Stimulated activated memory B cell treated with anti-CD40 and anti-IgM and Interleukin-4, amounts not matched to agents 10 μg/mL and 1 μg/mL and 100 μg/mL, for 72 hours (primary cell): ENCODE measurements around the gene PTPN7.

Experiments
- ATAC-seq: fragments of 150-1000 bp; cut with Tn5 transposase; 2 replicates; pipeline ENCODE4 v1.10.0; 2021
- H3K27ac Mint-ChIP-seq: one replicate; pipeline ENCODE4 v1.8.0; 2022; ENCODE audit warnings: mild to moderate bottlenecking, mixed read lengths
- H3K27me3 Mint-ChIP-seq: one replicate; pipeline ENCODE4 v1.8.0; 2022; ENCODE audit warnings: mixed read lengths
- H3K36me3 Mint-ChIP-seq: one replicate; pipeline ENCODE4 v1.8.0; 2022; ENCODE audit warnings: mixed read lengths
- H3K4me1 Mint-ChIP-seq: one replicate; pipeline ENCODE4 v1.8.0; 2022; ENCODE audit warnings: mixed read lengths
- H3K4me3 Mint-ChIP-seq: one replicate; pipeline ENCODE4 v1.8.0; 2022; ENCODE audit warnings: mild to moderate bottlenecking, moderate library complexity, mixed read lengths
- H3K9me3 Mint-ChIP-seq: one replicate; pipeline ENCODE4 v1.8.0; 2022; ENCODE audit warnings: mixed read lengths

Gene PTPN7

GRCh38 chr1:202135221-202135721 is 25.1 kb downstream of the PTPN7 start:
- H3K27me3 Mint-ChIP-seq, result no peaks in the 10 kb centered on the region
- no peak overlapping the region for H3K27ac Mint-ChIP-seq
- no peak overlapping the region for H3K4me3 Mint-ChIP-seq
- peak; percentile 79 for ATAC-seq
- peaks cover 39% of the 10 kb centered on the region for H3K36me3 Mint-ChIP-seq
- H3K9me3 Mint-ChIP-seq, result no peaks in the 10 kb centered on the region
- H3K4me1 Mint-ChIP-seq, result peaks cover 17% of the 10 kb centered on the region

DNA sequence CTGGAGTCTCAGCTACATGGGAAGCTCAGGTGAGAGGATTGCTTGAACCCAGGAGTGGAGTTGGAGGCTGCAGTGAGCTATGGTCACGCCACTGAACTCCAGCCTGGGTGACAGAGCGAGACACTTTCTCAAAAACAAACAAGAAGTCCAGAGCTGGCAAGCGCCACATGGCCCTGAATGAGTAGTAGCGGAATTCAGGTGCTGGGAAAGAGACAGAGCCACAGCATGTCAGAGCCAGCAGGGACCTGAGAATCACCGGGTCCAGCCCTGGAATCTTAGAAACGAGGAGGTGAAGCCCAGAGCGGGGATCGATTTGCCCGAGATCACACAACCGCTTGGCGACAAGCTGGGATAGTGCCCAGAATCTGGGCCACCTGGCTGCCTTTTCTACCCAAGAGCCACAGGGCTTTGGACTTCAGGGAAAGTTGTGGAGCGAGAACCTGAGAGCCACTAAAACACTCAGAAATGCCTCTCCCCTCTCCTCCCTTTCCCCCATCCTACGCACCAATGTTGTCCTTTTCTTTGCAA is 25.7 kb downstream of the PTPN7 start:
- Mint-ChIP-seq H3K27ac (no peak overlapping the region), H3K4me1 (peaks cover 17% of the 10 kb centered on the region), H3K36me3 (peaks cover 39% of the 10 kb centered on the region), H3K9me3 (no peaks in the 10 kb centered on the region), H3K4me3 (no peak overlapping the region), H3K27me3 (no peaks in the 10 kb centered on the region)
- ATAC-seq, result no peak

- Mint-ChIP-seq H3K27me3 (no peaks in the 10 kb centered on the region), H3K36me3 (peaks cover 39% of the 10 kb centered on the region), H3K4me3 (no peak overlapping the region), H3K9me3 (no peaks in the 10 kb centered on the region), H3K4me1 (peaks cover 17% of the 10 kb centered on the region), H3K27ac (no peak overlapping the region)
- ATAC-seq, result no peak
Observed at GRCh38 chr1:202133989-202134388, 26.4 kb downstream of the PTPN7 start.

GRCh38 chr1:202133496-202133895 is 26.9 kb downstream of the PTPN7 start:
- no peak for ATAC-seq
- no peaks in the 10 kb centered on the region for H3K9me3 Mint-ChIP-seq
- no peak overlapping the region for H3K4me3 Mint-ChIP-seq
- H3K27ac Mint-ChIP-seq, result no peak overlapping the region
- H3K27me3 Mint-ChIP-seq, result no peaks in the 10 kb centered on the region
- H3K4me1 Mint-ChIP-seq, result peaks cover 16% of the 10 kb centered on the region
- peaks cover 40% of the 10 kb centered on the region for H3K36me3 Mint-ChIP-seq

DNA sequence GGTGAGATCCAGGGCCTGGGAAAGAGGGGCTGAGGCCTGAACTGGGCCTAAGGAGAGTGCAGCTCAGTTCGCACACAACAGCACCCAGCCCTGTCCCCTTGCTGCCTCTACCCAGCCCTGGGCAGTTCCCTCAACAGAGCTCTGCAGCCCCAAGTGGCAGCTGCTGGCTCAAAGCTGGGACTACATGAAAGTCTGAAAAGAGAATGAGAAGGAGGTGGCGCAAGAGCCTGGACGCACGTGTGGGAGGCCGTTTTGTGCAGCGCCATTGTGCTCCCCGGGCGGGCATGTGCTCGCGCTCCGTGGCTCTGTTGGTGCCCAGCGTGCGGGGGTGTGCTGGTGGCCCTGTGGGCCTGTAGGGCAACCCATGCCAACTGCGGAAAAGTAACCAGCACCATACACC is 27.4 kb downstream of the PTPN7 start:
- no peak for ATAC-seq
- Mint-ChIP-seq H3K27ac (no peak overlapping the region), H3K4me1 (peaks cover 11% of the 10 kb centered on the region), H3K27me3 (no peaks in the 10 kb centered on the region), H3K4me3 (no peak overlapping the region), H3K36me3 (peaks cover 37% of the 10 kb centered on the region), H3K9me3 (no peaks in the 10 kb centered on the region)

GRCh38 chr1:202131956-202132821 is 28.2 kb downstream of the PTPN7 start:
- H3K27ac Mint-ChIP-seq, result no peak overlapping the region

DNA sequence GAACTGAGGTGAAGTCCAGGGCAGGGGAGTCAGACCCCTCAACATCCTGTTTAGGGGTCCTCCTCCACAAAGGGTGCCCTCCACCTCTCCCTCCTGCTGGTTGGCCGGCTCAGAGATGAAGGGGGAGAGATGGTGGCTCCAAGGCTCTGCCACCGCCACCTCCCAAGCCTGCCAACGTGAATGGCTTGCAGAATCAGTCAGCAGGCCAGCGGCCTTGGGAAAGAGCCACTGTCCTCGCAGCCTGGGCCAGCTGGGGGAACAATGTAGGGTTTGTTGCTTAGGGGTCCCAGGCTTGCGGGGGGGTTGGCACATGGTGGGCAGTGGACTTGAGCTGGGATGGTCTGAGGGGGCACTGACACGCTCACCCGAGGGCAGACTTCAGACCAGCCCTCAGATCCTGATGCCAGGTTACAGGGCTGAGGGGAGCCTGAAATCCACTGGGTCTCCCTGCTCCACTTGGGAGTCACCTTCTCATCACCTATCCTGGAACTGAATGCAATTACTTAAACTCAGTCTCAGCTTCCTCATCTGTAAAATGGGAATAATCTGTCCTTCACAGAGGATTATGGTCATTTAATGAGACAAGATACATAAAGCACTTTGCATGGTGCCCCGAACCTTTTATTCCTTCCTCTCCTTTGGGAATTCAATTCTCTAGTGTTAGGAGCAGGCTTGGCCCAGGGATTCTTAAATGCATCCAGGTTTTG is 29.4 kb downstream of the PTPN7 start:
- Mint-ChIP-seq H3K4me1 (peaks cover 10% of the 10 kb centered on the region), H3K36me3 (peaks cover 29% of the 10 kb centered on the region), H3K9me3 (no peaks in the 10 kb centered on the region), H3K4me3 (no peak overlapping the region), H3K27me3 (peaks cover 7% of the 10 kb centered on the region), H3K27ac (no peak overlapping the region)
- no peak for ATAC-seq

More at GRCh38 chr1:202131956-202132821, 28.2 kb downstream of the PTPN7 start:
- ATAC-seq, result no peak
- Mint-ChIP-seq H3K9me3 (no peaks in the 10 kb centered on the region), H3K27me3 (no peaks in the 10 kb centered on the region), H3K36me3 (peaks cover 29% of the 10 kb centered on the region), H3K4me1 (peaks cover 10% of the 10 kb centered on the region), H3K4me3 (no peak overlapping the region)

GRCh38 chr1:202130297-202130721 is 30.1 kb downstream of the PTPN7 start:
- Mint-ChIP-seq H3K27ac (no peak overlapping the region), H3K4me1 (peaks cover 3% of the 10 kb centered on the region), H3K27me3 (peaks cover 13% of the 10 kb centered on the region), H3K9me3 (no peaks in the 10 kb centered on the region), H3K36me3 (peaks cover 29% of the 10 kb centered on the region), H3K4me3 (no peak overlapping the region)
- ATAC-seq, result peak; percentile 12

DNA sequence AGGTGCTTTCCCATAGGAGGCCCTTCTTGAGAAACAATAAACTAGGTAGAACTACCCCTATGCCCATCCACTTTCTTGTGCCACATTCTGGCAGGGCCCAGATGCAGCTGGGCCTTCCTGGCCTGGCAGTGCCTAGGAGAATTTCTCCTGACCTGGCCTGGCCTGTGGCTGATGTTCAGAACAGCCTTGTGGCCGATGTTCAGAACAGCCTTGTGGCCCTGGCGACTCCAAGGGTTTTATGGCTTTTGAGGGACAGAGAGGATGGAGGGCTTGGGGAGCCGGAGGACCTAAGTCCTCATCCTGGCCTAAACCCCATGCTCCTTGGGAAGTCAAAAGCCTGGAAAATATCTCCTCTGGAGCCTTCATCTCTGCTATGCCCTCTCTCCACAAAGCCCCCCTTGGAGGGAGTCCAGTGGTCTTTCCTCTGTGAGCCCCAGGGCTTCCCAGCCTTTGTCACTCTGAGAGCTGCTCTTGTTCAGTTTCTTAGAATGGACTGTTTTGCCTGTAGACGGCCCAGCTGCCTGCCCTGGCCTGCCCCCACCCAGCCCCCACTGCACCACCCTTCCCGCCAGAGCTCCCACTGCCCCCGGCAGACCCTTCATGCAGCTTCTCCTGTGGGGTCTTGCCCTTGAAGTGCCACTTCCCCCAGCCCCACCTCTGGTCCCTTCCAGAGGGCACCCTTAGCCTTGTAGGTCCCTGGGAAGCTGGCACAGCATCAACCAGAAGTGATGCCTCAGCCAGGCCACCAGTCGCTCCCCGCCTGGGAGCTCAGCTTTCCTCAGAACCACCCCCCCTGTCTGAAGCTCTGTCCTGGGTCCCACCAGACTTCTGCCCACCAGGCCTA is 30.7 kb downstream of the PTPN7 start:
- H3K4me3 Mint-ChIP-seq, result no peak overlapping the region
- peaks cover 23% of the 10 kb centered on the region for H3K36me3 Mint-ChIP-seq
- no peaks in the 10 kb centered on the region for H3K4me1 Mint-ChIP-seq
- H3K27ac Mint-ChIP-seq, result no peak overlapping the region
- ATAC-seq, result peak; percentile 6
- peaks cover 13% of the 10 kb centered on the region for H3K27me3 Mint-ChIP-seq
- no peaks in the 10 kb centered on the region for H3K9me3 Mint-ChIP-seq

DNA sequence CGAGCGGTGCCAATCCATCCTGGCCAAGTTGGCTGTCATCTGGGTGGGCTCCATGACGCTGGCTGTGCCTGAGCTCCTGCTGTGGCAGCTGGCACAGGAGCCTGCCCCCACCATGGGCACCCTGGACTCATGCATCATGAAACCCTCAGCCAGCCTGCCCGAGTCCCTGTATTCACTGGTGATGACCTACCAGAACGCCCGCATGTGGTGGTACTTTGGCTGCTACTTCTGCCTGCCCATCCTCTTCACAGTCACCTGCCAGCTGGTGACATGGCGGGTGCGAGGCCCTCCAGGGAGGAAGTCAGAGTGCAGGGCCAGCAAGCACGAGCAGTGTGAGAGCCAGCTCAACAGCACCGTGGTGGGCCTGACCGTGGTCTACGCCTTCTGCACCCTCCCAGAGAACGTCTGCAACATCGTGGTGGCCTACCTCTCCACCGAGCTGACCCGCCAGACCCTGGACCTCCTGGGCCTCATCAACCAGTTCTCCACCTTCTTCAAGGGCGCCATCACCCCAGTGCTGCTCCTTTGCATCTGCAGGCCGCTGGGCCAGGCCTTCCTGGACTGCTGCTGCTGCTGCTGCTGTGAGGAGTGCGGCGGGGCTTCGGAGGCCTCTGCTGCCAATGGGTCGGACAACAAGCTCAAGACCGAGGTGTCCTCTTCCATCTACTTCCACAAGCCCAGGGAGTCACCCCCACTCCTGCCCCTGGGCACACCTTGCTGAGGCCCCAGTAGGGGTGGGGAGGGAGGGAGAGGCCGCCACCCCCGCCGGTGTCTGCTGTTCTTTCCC is 32.4 kb downstream of the PTPN7 start:
- H3K36me3 Mint-ChIP-seq, result peaks cover 19% of the 10 kb centered on the region
- no peak for ATAC-seq

DNA sequence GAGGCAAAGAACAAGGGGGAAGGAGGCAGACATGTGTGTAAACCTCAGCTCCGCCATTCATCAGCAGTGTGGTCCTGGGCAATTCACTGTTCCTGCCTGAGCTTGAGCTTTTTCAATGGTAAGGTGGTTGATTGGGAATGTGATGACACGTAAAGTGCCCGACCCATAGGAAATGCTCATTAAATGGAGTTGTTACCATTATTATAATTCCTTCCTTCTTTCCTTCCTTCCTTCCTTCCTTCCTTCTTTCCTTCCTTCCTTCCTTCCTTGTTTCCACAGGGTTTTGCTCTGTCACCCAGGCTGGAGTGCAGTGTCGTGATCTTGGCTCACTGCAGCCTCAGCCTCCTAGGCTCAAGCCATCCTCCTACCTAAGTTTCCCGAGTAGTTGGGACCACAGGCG is 33.3 kb downstream of the PTPN7 start:
- Mint-ChIP-seq H3K36me3 (peaks cover 9% of the 10 kb centered on the region), H3K9me3 (no peaks in the 10 kb centered on the region), H3K27me3 (peaks cover 29% of the 10 kb centered on the region), H3K4me3 (no peak overlapping the region), H3K4me1 (no peaks in the 10 kb centered on the region), H3K27ac (no peak overlapping the region)
- no peak for ATAC-seq

More for the DNA sequence above, 32.4 kb downstream of the PTPN7 start:
- peaks cover 25% of the 10 kb centered on the region for H3K27me3 Mint-ChIP-seq
- no peak overlapping the region for H3K27ac Mint-ChIP-seq
- H3K4me3 Mint-ChIP-seq, result no peak overlapping the region
- H3K4me1 Mint-ChIP-seq, result no peaks in the 10 kb centered on the region
- H3K9me3 Mint-ChIP-seq, result no peaks in the 10 kb centered on the region

DNA sequence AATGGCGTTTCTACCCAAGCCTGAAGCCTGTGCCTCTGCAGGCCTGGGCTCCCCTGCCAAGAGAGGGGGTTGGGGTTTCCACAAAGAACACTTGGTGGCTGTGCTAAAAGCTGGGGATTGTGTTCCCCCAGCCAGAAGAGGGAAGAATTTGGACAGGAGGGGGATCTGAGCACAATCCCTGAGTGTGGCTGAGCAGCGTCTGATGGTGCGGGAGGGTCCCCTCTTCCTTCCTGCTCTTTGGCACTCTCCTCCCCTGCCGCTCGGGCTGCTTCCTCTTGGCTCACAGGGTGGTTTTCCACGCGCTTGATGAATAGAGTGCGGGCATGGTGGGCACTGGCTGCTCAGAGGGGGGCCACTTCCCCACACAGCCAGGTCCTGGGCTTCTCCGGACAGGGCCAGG is 34.0 kb downstream of the PTPN7 start:
- H3K27me3 Mint-ChIP-seq, result peaks cover 35% of the 10 kb centered on the region
- no peak overlapping the region for H3K4me3 Mint-ChIP-seq
- no peak overlapping the region for H3K27ac Mint-ChIP-seq
- no peaks in the 10 kb centered on the region for H3K9me3 Mint-ChIP-seq
- no peaks in the 10 kb centered on the region for H3K4me1 Mint-ChIP-seq
- ATAC-seq, result no peak
- peaks cover 5% of the 10 kb centered on the region for H3K36me3 Mint-ChIP-seq

DNA sequence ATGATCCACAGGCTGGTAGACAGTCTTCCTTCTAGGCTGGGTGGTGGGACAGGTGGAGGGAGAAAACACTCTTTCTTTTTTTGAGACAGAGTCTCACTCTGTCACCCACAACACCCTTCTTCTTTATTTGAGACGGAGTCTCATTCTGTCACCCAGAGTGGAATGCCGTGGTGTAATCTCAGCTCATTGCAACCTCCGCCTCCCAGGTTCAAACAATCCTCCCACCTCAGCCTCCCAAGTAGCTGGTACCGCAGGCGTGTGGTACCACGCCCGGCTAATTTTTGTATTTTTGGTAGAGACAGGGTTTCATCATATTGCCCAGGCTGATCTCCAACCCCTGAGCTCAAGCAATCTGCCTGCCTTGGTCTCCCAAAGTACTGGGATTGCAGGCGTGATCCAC is 34.8 kb downstream of the PTPN7 start:
- no peak overlapping the region for H3K4me3 Mint-ChIP-seq
- ATAC-seq, result no peak
- no peak overlapping the region for H3K27ac Mint-ChIP-seq
- peaks cover 5% of the 10 kb centered on the region for H3K36me3 Mint-ChIP-seq
- no peaks in the 10 kb centered on the region for H3K9me3 Mint-ChIP-seq
- H3K4me1 Mint-ChIP-seq, result no peaks in the 10 kb centered on the region
- peaks cover 41% of the 10 kb centered on the region for H3K27me3 Mint-ChIP-seq

DNA sequence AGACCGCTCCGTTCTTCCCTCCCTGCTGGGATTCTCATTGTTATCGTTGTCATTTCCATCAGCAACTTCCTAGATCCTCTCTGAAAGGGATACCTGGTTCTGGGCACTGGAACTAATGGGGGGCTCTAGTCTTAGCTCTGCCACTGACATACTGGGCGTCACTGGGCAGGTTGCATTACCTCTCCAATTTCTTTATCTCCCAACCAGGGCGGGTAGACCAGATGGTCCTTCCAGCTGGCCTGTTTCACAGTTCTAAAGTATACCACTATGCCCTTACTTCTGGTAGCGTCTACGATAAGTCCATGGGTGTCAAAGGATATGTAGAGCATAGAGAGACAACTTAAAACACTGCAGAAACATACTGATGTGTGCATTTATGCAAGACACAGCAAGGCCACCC is 36.3 kb downstream of the PTPN7 start:
- H3K9me3 Mint-ChIP-seq, result no peaks in the 10 kb centered on the region
- H3K27ac Mint-ChIP-seq, result no peak overlapping the region
- no peak for ATAC-seq
- peaks cover 41% of the 10 kb centered on the region for H3K27me3 Mint-ChIP-seq
- no peak overlapping the region for H3K4me3 Mint-ChIP-seq
- H3K36me3 Mint-ChIP-seq, result peaks cover 5% of the 10 kb centered on the region
- no peaks in the 10 kb centered on the region for H3K4me1 Mint-ChIP-seq
